SH-SY5Y (cell line): ENCODE measurements around the gene ARHGAP18.

Experiments used
- GATA2 ChIP-seq: IDR thresholded peaks from 2 replicates; pipeline ENCODE4 v1.6.1; 2011; ENCODE audit warnings: mild to moderate bottlenecking, low read depth, low read length
- GATA3 ChIP-seq: IDR thresholded peaks from 2 replicates; pipeline ENCODE4 v1.6.1; 2011; ENCODE audit warnings: low read depth, mild to moderate bottlenecking, low read length, moderate library complexity

DNA sequence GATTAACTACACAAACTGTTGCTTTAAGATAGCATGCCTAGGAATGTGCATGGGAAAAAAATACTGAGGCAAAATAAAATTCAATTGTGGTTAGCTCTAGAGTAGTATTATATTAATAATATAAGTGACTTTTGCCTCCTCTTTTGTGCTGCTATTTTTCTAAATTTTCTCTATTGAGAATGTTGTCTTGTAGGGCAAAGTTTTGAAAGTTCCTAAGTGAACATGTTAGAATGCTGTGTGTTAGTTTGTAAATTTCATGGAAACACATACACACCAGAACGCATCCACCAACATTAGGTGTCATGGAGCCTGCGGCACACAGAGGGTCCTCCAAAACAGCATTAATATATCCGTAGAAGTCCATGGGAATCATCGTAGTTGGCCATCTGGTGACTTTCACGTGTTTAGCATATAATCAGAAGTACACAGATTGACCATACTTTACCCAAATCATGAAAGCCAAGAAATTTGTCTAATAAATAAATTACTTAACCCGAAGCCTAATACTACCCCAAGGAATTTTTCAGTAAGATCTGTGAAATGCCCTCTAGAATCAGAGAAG, 25.6 kb downstream of the ARHGAP18 start:
- no peak for TF ChIP-seq GATA2
- no peak for TF ChIP-seq GATA3
